ENCODE measurements around the gene PDGFA.

DNA sequence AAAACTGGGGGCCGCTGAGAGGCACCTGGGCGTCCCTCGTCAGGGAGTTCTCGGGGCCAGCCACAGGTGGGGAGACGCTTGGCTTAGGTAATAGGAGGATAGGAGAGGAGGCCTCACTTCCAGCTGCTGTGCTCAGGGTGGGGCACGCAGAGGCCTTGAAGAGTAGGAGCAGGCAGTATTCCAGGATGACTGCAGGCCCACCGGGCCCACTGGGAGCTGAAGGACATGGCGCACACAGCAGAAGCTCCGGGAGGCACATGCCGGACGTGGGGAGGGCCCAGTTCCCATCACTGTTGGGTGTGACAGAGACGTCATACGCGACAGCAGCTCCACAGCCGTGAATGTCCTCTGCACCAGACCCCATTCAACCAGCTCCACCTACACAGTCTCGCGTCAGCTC lies 22.0 kb upstream of the PDGFA start:
- TF ChIP-seq, protein P1, sequence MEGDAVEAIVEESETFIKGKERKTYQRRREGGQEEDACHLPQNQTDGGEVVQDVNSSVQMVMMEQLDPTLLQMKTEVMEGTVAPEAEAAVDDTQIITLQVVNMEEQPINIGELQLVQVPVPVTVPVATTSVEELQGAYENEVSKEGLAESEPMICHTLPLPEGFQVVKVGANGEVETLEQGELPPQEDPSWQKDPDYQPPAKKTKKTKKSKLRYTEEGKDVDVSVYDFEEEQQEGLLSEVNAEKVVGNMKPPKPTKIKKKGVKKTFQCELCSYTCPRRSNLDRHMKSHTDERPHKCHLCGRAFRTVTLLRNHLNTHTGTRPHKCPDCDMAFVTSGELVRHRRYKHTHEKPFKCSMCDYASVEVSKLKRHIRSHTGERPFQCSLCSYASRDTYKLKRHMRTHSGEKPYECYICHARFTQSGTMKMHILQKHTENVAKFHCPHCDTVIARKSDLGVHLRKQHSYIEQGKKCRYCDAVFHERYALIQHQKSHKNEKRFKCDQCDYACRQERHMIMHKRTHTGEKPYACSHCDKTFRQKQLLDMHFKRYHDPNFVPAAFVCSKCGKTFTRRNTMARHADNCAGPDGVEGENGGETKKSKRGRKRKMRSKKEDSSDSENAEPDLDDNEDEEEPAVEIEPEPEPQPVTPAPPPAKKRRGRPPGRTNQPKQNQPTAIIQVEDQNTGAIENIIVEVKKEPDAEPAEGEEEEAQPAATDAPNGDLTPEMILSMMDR (IDR thresholded peaks at IDR 0.05), result no peak
- TF ChIP-seq EZH2 (IDR thresholded peaks at IDR 0.05), result no peak
- TF ChIP-seq EZH2phosphoT487 (IDR thresholded peaks at IDR 0.05), result no peak
